Cardiac muscle cell (in vitro differentiated cells and primary cell): ENCODE data around the gene ARHGAP4. TPM values are rescaled to one million over a fixed set of nuclear protein-coding genes. Genes with fewer than 3 reads are reported as not detected.
A peak's percentile ranks its signal among the peaks of the same experiment; 100 is the strongest.

Experiments
- DNase-seq, 2 donors: peaks; one replicate each; pipeline versions ENCODE4 v3.0.0 to v3.0.0-alpha.2; 2010 to 2017; ENCODE audit warnings: low read depth in 1 of 2, low spot score in 1 of 2
- H3K27ac ChIP-seq: fragments of 200-600 bp; sonication (generic); 2 replicates; pipeline ENCODE4 v1.5.1; 2016
- H3K27me3 ChIP-seq: fragments of 200-600 bp; sonication (generic); 2 replicates; pipeline ENCODE4 v1.6.0; 2016; ENCODE audit warnings: control low read depth
- H3K36me3 ChIP-seq: fragments of 200-600 bp; sonication (generic); 2 replicates; pipeline ENCODE4 v1.5.1; 2016; ENCODE audit warnings: control low read depth
- H3K4me1 ChIP-seq: fragments of 200-600 bp; sonication (generic); 2 replicates; pipeline ENCODE4 v1.8.1; 2017; ENCODE audit warnings: low read depth, mild to moderate bottlenecking, mixed run types
- H3K4me3 ChIP-seq: fragments of 200-600 bp; sonication (generic); 2 replicates; pipeline ENCODE4 v1.5.1; 2016; ENCODE audit warnings: mild to moderate bottlenecking
- H3K9me3 ChIP-seq: fragments of 200-600 bp; sonication (generic); 2 replicates; pipeline ENCODE4 v1.5.1; 2017; ENCODE audit warnings: low read depth, mild to moderate bottlenecking, control low read depth
- CTCF ChIP-seq: IDR thresholded peaks from 2 replicates; pipeline ENCODE4 v1.5.1; 2012; ENCODE audit warnings: low read depth, mild to moderate bottlenecking, low read length
- polyA plus RNA-seq: library from polyadenylated mRNA; unstranded; fragments of >200 nt; fragmentation: Nextera tagmentation; extraction: Ambion mirVana; gene quantifications from 2 replicates; pipeline ENCODE4 v1.2.1, GENCODE V29; 2016
- total RNA-seq: library from RNA; depleted of rRNA; stranded (reverse); fragments of >200 nt; gene quantifications from 2 replicates; pipeline ENCODE4 v1.2.3, GENCODE V29; 2016

The ARHGAP4 gene
- total and polyA plus RNA-seq, 2 experiments from 2014 or later = 16.5 to 47.4 TPM

GRCh38 chrX:153955228-153955732 is 29.2 kb upstream of the ARHGAP4 start:
- no peak for DNase-seq
- Histone ChIP-seq H3K36me3 (peaks cover under 1% of the 10 kb centered on the region), H3K4me1 (no peaks in the 10 kb centered on the region), H3K27ac (no peak overlapping the region), H3K9me3 (no peaks in the 10 kb centered on the region), H3K4me3 (no peak overlapping the region), H3K27me3 (no peaks in the 10 kb centered on the region)
- no peak for TF ChIP-seq CTCF

GRCh38 chrX:153954558-153955227 is 28.6 kb upstream of the ARHGAP4 start:
- no peak for TF ChIP-seq CTCF
- no peak overlapping the region for H3K4me3 ChIP-seq
- H3K4me1 ChIP-seq = no peaks in the 10 kb centered on the region
- no peaks in the 10 kb centered on the region for H3K9me3 ChIP-seq
- no peaks in the 10 kb centered on the region for H3K27me3 ChIP-seq
- no peak overlapping the region for H3K27ac ChIP-seq
- peaks cover 3% of the 10 kb centered on the region for H3K36me3 ChIP-seq
- DNase-seq = no peak

- Histone ChIP-seq H3K4me1 (no peaks in the 10 kb centered on the region), H3K36me3 (peaks cover 3% of the 10 kb centered on the region), H3K27me3 (no peaks in the 10 kb centered on the region), H3K27ac (peak overlapping the region; percentile 71), H3K4me3 (no peak overlapping the region), H3K9me3 (no peaks in the 10 kb centered on the region)
- TF ChIP-seq CTCF = no peak
- no peak for DNase-seq
Measured at GRCh38 chrX:153953892-153954557, 28.0 kb upstream of the ARHGAP4 start.

GRCh38 chrX:153953342-153953830 is 27.3 kb upstream of the ARHGAP4 start:
- peak; percentile 81 for TF ChIP-seq CTCF
- Histone ChIP-seq H3K4me3 (no peak overlapping the region), H3K9me3 (no peaks in the 10 kb centered on the region), H3K4me1 (no peaks in the 10 kb centered on the region), H3K36me3 (peaks cover 3% of the 10 kb centered on the region), H3K27ac (peak overlapping the region; percentile 78), H3K27me3 (no peaks in the 10 kb centered on the region)
- peak; percentile 65 to 69 for DNase-seq

- peaks cover 3% of the 10 kb centered on the region for H3K36me3 ChIP-seq
- no peak overlapping the region for H3K4me3 ChIP-seq
- peak overlapping the region; percentile 78 for H3K27ac ChIP-seq
- H3K9me3 ChIP-seq = no peaks in the 10 kb centered on the region
- no peak for TF ChIP-seq CTCF
- DNase-seq = no peak
- H3K27me3 ChIP-seq = no peaks in the 10 kb centered on the region
- no peaks in the 10 kb centered on the region for H3K4me1 ChIP-seq
Measured at GRCh38 chrX:153952373-153953026, 26.4 kb upstream of the ARHGAP4 start.
